NCI-H1105 treated with DMSO at 0.1 percent for 48 hours (cell line): ENCODE measurements around the gene KCNJ8.

Source experiments
- DNase-seq: peaks from one replicate; lab custom pipeline; 2025; lab: John Stamatoyannopoulos, UW

The KCNJ8 gene

GRCh38 chr12:21715386-21715785 lies 59.1 kb downstream of the KCNJ8 start:
- no peak for DNase-seq
